ENCODE data around the gene OPRL1. TPM values are rescaled to one million over a fixed set of nuclear protein-coding genes. Genes with fewer than 3 reads are reported as not detected.

Gene OPRL1
- polyA plus RNA-seq, 3 donors = 7.0 to 9.0 (median 8.8) TPM

- no peaks in the 10 kb centered on the region for H3K36me3 Mint-ChIP-seq
- H3K9ac ChIP-seq (ENCODE audit: insufficient read depth, low read length, poor library complexity, severe bottlenecking) = no peak overlapping the region
- H3K4me3 ChIP-seq (replicated peaks in 1 of 3; ENCODE audit: low read depth in 2 of 3, low read length in 3 of 3) = no peak overlapping the region
- peaks cover 32 to 52% of the 10 kb centered on the region in 2 donors for H3K4me1 ChIP-seq (ENCODE audit: control insufficient read depth in 1 of 2, insufficient read depth in 2 of 2, low read length in 2 of 2)
- peaks cover 0 to 27% (median 12%) of the 10 kb centered on the region in 3 donors for H3K27me3 Mint-ChIP-seq (ENCODE audit: low read depth in 3 of 3)
- no peaks in the 10 kb centered on the region for H3K27me3 ChIP-seq (ENCODE audit: control insufficient read depth in 2 of 2, insufficient read depth in 2 of 2, low read length in 2 of 2)
- no peaks in the 10 kb centered on the region for H3K36me3 ChIP-seq (replicated peaks in 1 of 2; ENCODE audit: control insufficient read depth in 1 of 2, insufficient read depth in 2 of 2, low read length in 2 of 2)
- no peak for TF ChIP-seq CTCF (IDR thresholded peaks at IDR 0.05)
- no peaks in the 10 kb centered on the region for H3K9me3 ChIP-seq (replicated peaks in 1 of 2; ENCODE audit: control insufficient read depth in 1 of 2, insufficient read depth in 1 of 2, low read length in 2 of 2)
- no peak overlapping the region for H3K27ac ChIP-seq (ENCODE audit: low read depth in 1 of 2, low read length in 2 of 2)
- peaks cover 0 to 2% (median 0%) of the 10 kb centered on the region in 7 donors for H3K9me3 Mint-ChIP-seq
- no peak overlapping the region for H3K4me2 ChIP-seq (replicated peaks; ENCODE audit: extremely low read depth, low read length, poor library complexity, severe bottlenecking)
- H3K4me3 Mint-ChIP-seq = peak overlapping the region; percentile 31 to 62
- H4K20me1 ChIP-seq (ENCODE audit: insufficient read depth, low read length) = peaks cover 25% of the 10 kb centered on the region
- intact Hi-C loops (cut with micrococcal nuclease) = loop anchor here in 1 of 2 donors (10.0 kb wide), 1 partner anchor 541 kb away; the partner anchor contains the start of gene PPDPF
- WGBS (ENCODE audit: insufficient coverage) = 53% methylated on average over 27 of the region's 27 CpGs
- peaks cover 4% of the 10 kb centered on the region for H3K79me2 ChIP-seq (ENCODE audit: insufficient read depth, low read length)
- DNase-seq = no peak
- H3K4me1 Mint-ChIP-seq = peaks cover 44% of the 10 kb centered on the region
- H3K27ac Mint-ChIP-seq = peak overlapping the region in 3 of 7 donors; percentile 15 to 73 (median 66)
- no peak overlapping the region for H2AFZ ChIP-seq (ENCODE audit: insufficient read depth, low read depth, low read length, poor library complexity, severe bottlenecking)
These were observed 14.6 kb upstream of the OPRL1 start for GRCh38 chr20:64065062-64065973.

- 87% methylated on average over 2 of the region's 5 CpGs for WGBS (ENCODE audit: insufficient coverage)
- no peaks in the 10 kb centered on the region for H3K36me3 Mint-ChIP-seq
- H3K9me3 Mint-ChIP-seq = peaks cover 0 to 2% (median 0%) of the 10 kb centered on the region in 7 donors
- Histone ChIP-seq H2AFZ (ENCODE audit: insufficient read depth, low read depth, low read length, poor library complexity, severe bottlenecking) (no peak overlapping the region), H3K36me3 (replicated peaks in 1 of 2; ENCODE audit: control insufficient read depth in 1 of 2, insufficient read depth in 2 of 2, low read length in 2 of 2) (no peaks in the 10 kb centered on the region), H3K4me2 (replicated peaks; ENCODE audit: extremely low read depth, low read length, poor library complexity, severe bottlenecking) (no peak overlapping the region), H3K9ac (ENCODE audit: insufficient read depth, low read length, poor library complexity, severe bottlenecking) (no peak overlapping the region), H3K79me2 (ENCODE audit: insufficient read depth, low read length) (peaks cover 4% of the 10 kb centered on the region), H3K27me3 (ENCODE audit: control insufficient read depth in 2 of 2, insufficient read depth in 2 of 2, low read length in 2 of 2) (no peaks in the 10 kb centered on the region), H3K27ac (ENCODE audit: low read depth in 1 of 2, low read length in 2 of 2) (no peak overlapping the region), H3K4me1 (ENCODE audit: control insufficient read depth in 1 of 2, insufficient read depth in 2 of 2, low read length in 2 of 2) (peaks cover 32 to 52% of the 10 kb centered on the region in 2 donors), H3K9me3 (replicated peaks in 1 of 2; ENCODE audit: control insufficient read depth in 1 of 2, insufficient read depth in 1 of 2, low read length in 2 of 2) (no peaks in the 10 kb centered on the region), H3K4me3 (replicated peaks in 1 of 3; ENCODE audit: low read depth in 2 of 3, low read length in 3 of 3) (no peak overlapping the region), H4K20me1 (ENCODE audit: insufficient read depth, low read length) (peaks cover 31% of the 10 kb centered on the region)
- no peak for TF ChIP-seq CTCF (IDR thresholded peaks at IDR 0.05)
- peak overlapping the region; percentile 31 to 35 for H3K4me3 Mint-ChIP-seq
- H3K27me3 Mint-ChIP-seq (ENCODE audit: low read depth in 3 of 3) = peaks cover 0 to 27% (median 12%) of the 10 kb centered on the region in 3 donors
- H3K4me1 Mint-ChIP-seq = peaks cover 44% of the 10 kb centered on the region
- peak in 2 of 3 donors; percentile 28 to 47 for DNase-seq
- intact Hi-C loops (cut with micrococcal nuclease) = loop anchor here in 1 of 2 donors (10.0 kb wide), 1 partner anchor 541 kb away; the partner anchor contains the start of gene PPDPF
- peak overlapping the region in 3 of 7 donors; percentile 15 to 73 (median 16) for H3K27ac Mint-ChIP-seq
These were observed 13.9 kb upstream of the OPRL1 start for GRCh38 chr20:64065974-64066343.

Measured in CD14-positive monocyte (primary cell).